ENCODE data around the gene MAP3K15.
"Not testable (repeated sequence)": the region's sequence is repeated elsewhere in the genome, so short reads cannot be mapped to it uniquely, and the experiment has no call there.

MAP3K15 gene

DNA sequence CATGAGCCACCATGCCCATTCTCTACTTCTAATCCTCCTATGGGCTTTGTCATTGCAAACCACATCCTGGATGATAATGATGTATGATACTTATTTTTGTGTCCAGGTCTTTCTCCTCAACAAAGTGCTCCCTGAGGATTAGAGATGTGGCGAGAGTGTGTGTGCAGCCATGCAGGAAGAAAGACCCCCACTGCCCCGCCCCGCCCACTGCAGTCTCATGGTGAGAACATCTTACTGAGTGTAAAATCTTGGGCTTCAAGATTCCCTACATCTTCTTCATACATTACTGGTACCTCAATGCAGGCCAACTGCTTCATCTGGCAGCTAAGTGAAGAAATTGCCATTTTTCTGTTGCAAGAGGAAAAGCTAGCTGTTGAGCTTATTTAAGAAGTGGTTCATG lies 25.9 kb upstream of the MAP3K15 start:
- Histone ChIP-seq H3K27me3 (ENCODE audit: control insufficient read depth in 2 of 2, insufficient read depth in 2 of 2, low read length in 2 of 2) (no peaks in the 10 kb centered on the region), H3K9ac (ENCODE audit: low read depth in 1 of 2, low read length in 2 of 2) (no peak overlapping the region), H3K27ac (ENCODE audit: low read depth in 2 of 2, low read length in 2 of 2) (no peak overlapping the region), H3K36me3 (ENCODE audit: control insufficient read depth in 2 of 2, insufficient read depth in 2 of 2, low read length in 2 of 2) (peaks cover 6 to 30% of the 10 kb centered on the region in 2 donors), H3K9me3 (ENCODE audit: control insufficient read depth in 2 of 2, low read length in 2 of 2) (no peaks in the 10 kb centered on the region), H3K4me3 (ENCODE audit: low read length in 2 of 2) (no peak overlapping the region), H3K4me1 (ENCODE audit: control insufficient read depth in 2 of 2, insufficient read depth in 2 of 2, low read length in 2 of 2) (no peaks in the 10 kb centered on the region)

DNA sequence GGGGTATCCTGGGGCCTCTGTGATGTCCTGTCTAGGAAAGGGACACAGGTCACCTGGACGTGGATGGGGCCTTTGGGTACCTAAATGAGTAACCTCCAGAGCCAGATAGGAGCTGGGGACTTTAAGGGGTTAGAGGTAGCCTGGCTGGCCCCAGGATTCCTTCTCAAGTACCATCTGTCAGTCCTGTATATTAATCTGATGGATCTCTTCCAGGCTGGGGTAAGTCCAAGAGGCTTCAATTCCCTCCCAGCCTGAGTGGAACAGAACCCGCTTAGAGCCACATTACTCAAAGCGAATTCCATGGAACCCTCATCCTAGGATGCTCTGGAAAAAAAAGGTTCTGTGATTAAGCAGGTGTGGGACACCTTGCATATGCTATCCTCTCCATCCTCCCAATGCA lies 24.8 kb upstream of the MAP3K15 start:
- no peaks in the 10 kb centered on the region for H3K27me3 ChIP-seq (ENCODE audit: control insufficient read depth in 2 of 2, insufficient read depth in 2 of 2, low read length in 2 of 2)
- no peak overlapping the region for H3K4me3 ChIP-seq (ENCODE audit: low read length in 2 of 2)
- no peak overlapping the region for H3K27ac ChIP-seq (ENCODE audit: low read depth in 2 of 2, low read length in 2 of 2)
- no peaks in the 10 kb centered on the region for H3K9me3 ChIP-seq (ENCODE audit: control insufficient read depth in 2 of 2, low read length in 2 of 2)
- H3K36me3 ChIP-seq (ENCODE audit: control insufficient read depth in 2 of 2, insufficient read depth in 2 of 2, low read length in 2 of 2), result peaks cover 6 to 28% of the 10 kb centered on the region in 2 donors
- H3K9ac ChIP-seq (ENCODE audit: low read depth in 1 of 2, low read length in 2 of 2), result no peak overlapping the region
- no peaks in the 10 kb centered on the region for H3K4me1 ChIP-seq (ENCODE audit: control insufficient read depth in 2 of 2, insufficient read depth in 2 of 2, low read length in 2 of 2)

DNA sequence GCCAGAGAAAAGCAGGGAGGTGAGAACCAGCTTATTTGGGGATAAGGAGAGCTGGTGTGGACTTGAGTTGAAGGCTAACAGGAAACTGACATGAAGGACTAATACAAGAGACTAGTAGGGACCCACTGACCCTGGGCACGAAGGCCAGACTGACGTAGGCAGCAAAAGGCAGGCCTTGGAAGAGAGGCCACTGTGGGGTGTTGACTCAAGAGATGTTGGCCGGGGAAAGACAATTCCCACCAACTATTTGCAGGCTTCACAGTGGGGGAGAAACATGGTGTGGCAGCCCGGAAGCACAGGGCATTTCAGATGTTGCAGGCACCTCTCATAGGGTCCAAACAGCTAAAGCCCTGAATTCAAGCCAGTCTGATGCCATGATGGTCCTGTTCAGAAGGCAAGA lies 24.4 kb upstream of the MAP3K15 start:
- Histone ChIP-seq H3K27ac (ENCODE audit: low read depth in 2 of 2, low read length in 2 of 2) (no peak overlapping the region), H3K36me3 (ENCODE audit: control insufficient read depth in 2 of 2, insufficient read depth in 2 of 2, low read length in 2 of 2) (peaks cover 6 to 28% of the 10 kb centered on the region in 2 donors), H3K27me3 (ENCODE audit: control insufficient read depth in 2 of 2, insufficient read depth in 2 of 2, low read length in 2 of 2) (no peaks in the 10 kb centered on the region), H3K9ac (ENCODE audit: low read depth in 1 of 2, low read length in 2 of 2) (no peak overlapping the region), H3K4me1 (ENCODE audit: control insufficient read depth in 2 of 2, insufficient read depth in 2 of 2, low read length in 2 of 2) (no peaks in the 10 kb centered on the region), H3K4me3 (ENCODE audit: low read length in 2 of 2) (no peak overlapping the region), H3K9me3 (ENCODE audit: control insufficient read depth in 2 of 2, low read length in 2 of 2) (no peaks in the 10 kb centered on the region)

GRCh38 chrX:19535476-19535875 lies 20.2 kb upstream of the MAP3K15 start:
- Histone ChIP-seq H3K27me3 (ENCODE audit: control insufficient read depth in 2 of 2, insufficient read depth in 2 of 2, low read length in 2 of 2) (no peaks in the 10 kb centered on the region), H3K4me1 (ENCODE audit: control insufficient read depth in 2 of 2, insufficient read depth in 2 of 2, low read length in 2 of 2) (no peaks in the 10 kb centered on the region), H3K9me3 (ENCODE audit: control insufficient read depth in 2 of 2, low read length in 2 of 2) (no peaks in the 10 kb centered on the region), H3K4me3 (ENCODE audit: low read length in 2 of 2) (no peak overlapping the region), H3K36me3 (ENCODE audit: control insufficient read depth in 2 of 2, insufficient read depth in 2 of 2, low read length in 2 of 2) (peaks cover 3 to 15% of the 10 kb centered on the region in 2 donors), H3K27ac (ENCODE audit: low read depth in 2 of 2, low read length in 2 of 2) (no peak overlapping the region), H3K9ac (ENCODE audit: low read depth in 1 of 2, low read length in 2 of 2) (no peak overlapping the region)

DNA sequence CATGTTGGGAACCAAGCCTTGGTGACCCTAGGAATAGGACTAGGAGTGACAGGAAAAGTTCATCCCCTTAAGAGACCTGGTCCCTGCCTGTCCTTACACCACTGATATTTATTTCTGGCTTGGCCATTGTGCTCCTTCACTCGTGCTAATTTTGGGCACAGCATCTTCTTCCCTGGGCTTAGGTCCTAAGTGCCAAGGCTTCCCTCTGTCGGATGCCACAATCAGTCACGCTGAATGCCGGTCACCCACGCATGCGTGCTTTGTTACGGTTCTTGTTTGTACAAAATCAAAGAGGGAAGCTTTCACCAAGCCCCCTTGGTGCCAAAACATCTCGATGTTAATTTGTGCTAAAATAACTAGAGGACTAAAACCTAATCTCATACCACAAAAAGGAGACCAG lies 17.4 kb upstream of the MAP3K15 start:
- H3K9me3 ChIP-seq (ENCODE audit: control insufficient read depth in 2 of 2, low read length in 2 of 2), result no peaks in the 10 kb centered on the region
- no peak overlapping the region for H3K4me3 ChIP-seq (ENCODE audit: low read length in 2 of 2)
- peaks cover 0 to 14% of the 10 kb centered on the region in 2 donors for H3K36me3 ChIP-seq (ENCODE audit: control insufficient read depth in 2 of 2, insufficient read depth in 2 of 2, low read length in 2 of 2)
- no peak overlapping the region for H3K27ac ChIP-seq (ENCODE audit: low read depth in 2 of 2, low read length in 2 of 2)
- no peaks in the 10 kb centered on the region for H3K27me3 ChIP-seq (ENCODE audit: control insufficient read depth in 2 of 2, insufficient read depth in 2 of 2, low read length in 2 of 2)
- H3K4me1 ChIP-seq (ENCODE audit: control insufficient read depth in 2 of 2, insufficient read depth in 2 of 2, low read length in 2 of 2), result no peaks in the 10 kb centered on the region
- H3K9ac ChIP-seq (ENCODE audit: low read depth in 1 of 2, low read length in 2 of 2), result no peak overlapping the region

- Histone ChIP-seq H3K36me3 (ENCODE audit: control insufficient read depth in 2 of 2, insufficient read depth in 2 of 2, low read length in 2 of 2) (no peaks in the 10 kb centered on the region), H3K27ac (ENCODE audit: low read depth in 2 of 2, low read length in 2 of 2) (no peak overlapping the region), H3K9ac (ENCODE audit: low read depth in 1 of 2, low read length in 2 of 2) (no peak overlapping the region), H3K27me3 (ENCODE audit: control insufficient read depth in 2 of 2, insufficient read depth in 2 of 2, low read length in 2 of 2) (peaks cover 2 to 9% of the 10 kb centered on the region in 2 donors), H3K4me1 (ENCODE audit: control insufficient read depth in 2 of 2, insufficient read depth in 2 of 2, low read length in 2 of 2) (no peaks in the 10 kb centered on the region), H3K4me3 (ENCODE audit: low read length in 2 of 2) (no peak overlapping the region), H3K9me3 (ENCODE audit: control insufficient read depth in 2 of 2, low read length in 2 of 2) (no peaks in the 10 kb centered on the region)
Measured at GRCh38 chrX:19517965-19518364, 2.7 kb upstream of the MAP3K15 start.

GRCh38 chrX:19515615-19516105 lies 352 bp upstream of the MAP3K15 start:
- H3K4me3 ChIP-seq (ENCODE audit: low read length in 2 of 2), result no peak overlapping the region
- no peaks in the 10 kb centered on the region for H3K9me3 ChIP-seq (ENCODE audit: control insufficient read depth in 2 of 2, low read length in 2 of 2)
- no peak overlapping the region for H3K9ac ChIP-seq (ENCODE audit: low read depth in 1 of 2, low read length in 2 of 2)
- H3K36me3 ChIP-seq (ENCODE audit: control insufficient read depth in 2 of 2, insufficient read depth in 2 of 2, low read length in 2 of 2), result no peaks in the 10 kb centered on the region
- H3K27me3 ChIP-seq (ENCODE audit: control insufficient read depth in 2 of 2, insufficient read depth in 2 of 2, low read length in 2 of 2), result peaks cover 2 to 9% of the 10 kb centered on the region in 2 donors
- no peaks in the 10 kb centered on the region for H3K4me1 ChIP-seq (ENCODE audit: control insufficient read depth in 2 of 2, insufficient read depth in 2 of 2, low read length in 2 of 2)
- H3K27ac ChIP-seq (ENCODE audit: low read depth in 2 of 2, low read length in 2 of 2), result no peak overlapping the region

DNA sequence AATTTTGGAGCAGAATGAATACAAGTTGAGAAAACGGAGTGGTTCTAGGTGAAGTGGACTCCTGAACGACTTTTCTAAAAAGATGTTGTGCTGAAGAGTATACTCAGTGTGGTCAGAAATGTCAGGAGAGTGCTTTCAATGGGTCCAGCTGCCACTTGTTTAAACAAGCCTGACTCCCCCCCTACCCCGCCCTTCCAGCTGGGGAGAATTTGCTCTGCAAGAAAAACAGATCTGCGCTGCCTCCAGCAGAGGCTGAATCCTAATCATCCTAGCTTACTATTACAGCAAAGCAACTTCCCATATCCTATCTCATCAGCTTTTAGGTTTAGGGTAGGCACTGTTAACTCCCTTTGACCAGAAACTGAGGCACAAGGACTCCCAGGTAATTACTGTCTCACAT lies 1.9 kb downstream of the MAP3K15 start:
- Histone ChIP-seq H3K27me3 (ENCODE audit: control insufficient read depth in 2 of 2, insufficient read depth in 2 of 2, low read length in 2 of 2) (peaks cover 0 to 9% of the 10 kb centered on the region in 2 donors), H3K9ac (ENCODE audit: low read depth in 1 of 2, low read length in 2 of 2) (no peak overlapping the region), H3K4me3 (ENCODE audit: low read length in 2 of 2) (no peak overlapping the region)

GRCh38 chrX:19512961-19513360 lies 2.3 kb downstream of the MAP3K15 start:
- no peaks in the 10 kb centered on the region for H3K9me3 ChIP-seq (ENCODE audit: control insufficient read depth in 2 of 2, low read length in 2 of 2)
- no peaks in the 10 kb centered on the region for H3K4me1 ChIP-seq (ENCODE audit: control insufficient read depth in 2 of 2, insufficient read depth in 2 of 2, low read length in 2 of 2)

More for the DNA sequence above, 1.9 kb downstream of the MAP3K15 start:
- Histone ChIP-seq H3K9me3 (ENCODE audit: control insufficient read depth in 2 of 2, low read length in 2 of 2) (no peaks in the 10 kb centered on the region), H3K4me1 (ENCODE audit: control insufficient read depth in 2 of 2, insufficient read depth in 2 of 2, low read length in 2 of 2) (no peaks in the 10 kb centered on the region), H3K27ac (ENCODE audit: low read depth in 2 of 2, low read length in 2 of 2) (no peak overlapping the region), H3K36me3 (ENCODE audit: control insufficient read depth in 2 of 2, insufficient read depth in 2 of 2, low read length in 2 of 2) (no peaks in the 10 kb centered on the region)

GRCh38 chrX:19512359-19512758 lies 2.9 kb downstream of the MAP3K15 start:
- H3K27me3 ChIP-seq (ENCODE audit: control insufficient read depth in 2 of 2, insufficient read depth in 2 of 2, low read length in 2 of 2), result peaks cover 0 to 9% of the 10 kb centered on the region in 2 donors

More at GRCh38 chrX:19512961-19513360, 2.3 kb downstream of the MAP3K15 start:
- no peak overlapping the region for H3K9ac ChIP-seq (ENCODE audit: low read depth in 1 of 2, low read length in 2 of 2)
- H3K27ac ChIP-seq (ENCODE audit: low read depth in 2 of 2, low read length in 2 of 2), result no peak overlapping the region
- no peak overlapping the region for H3K4me3 ChIP-seq (ENCODE audit: low read length in 2 of 2)
- H3K36me3 ChIP-seq (ENCODE audit: control insufficient read depth in 2 of 2, insufficient read depth in 2 of 2, low read length in 2 of 2), result no peaks in the 10 kb centered on the region
- H3K27me3 ChIP-seq (ENCODE audit: control insufficient read depth in 2 of 2, insufficient read depth in 2 of 2, low read length in 2 of 2), result peaks cover 0 to 9% of the 10 kb centered on the region in 2 donors

GRCh38 chrX:19511796-19512195 lies 3.5 kb downstream of the MAP3K15 start:
- not testable (repeated sequence) for H3K27me3 ChIP-seq (ENCODE audit: control insufficient read depth in 2 of 2, insufficient read depth in 2 of 2, low read length in 2 of 2); H3K36me3 ChIP-seq (ENCODE audit: control insufficient read depth in 2 of 2, insufficient read depth in 2 of 2, low read length in 2 of 2); H3K9me3 ChIP-seq (ENCODE audit: control insufficient read depth in 2 of 2, low read length in 2 of 2)

More at GRCh38 chrX:19512359-19512758, 2.9 kb downstream of the MAP3K15 start:
- Histone ChIP-seq H3K9me3 (ENCODE audit: control insufficient read depth in 2 of 2, low read length in 2 of 2) (no peaks in the 10 kb centered on the region), H3K4me1 (ENCODE audit: control insufficient read depth in 2 of 2, insufficient read depth in 2 of 2, low read length in 2 of 2) (no peaks in the 10 kb centered on the region), H3K9ac (ENCODE audit: low read depth in 1 of 2, low read length in 2 of 2) (no peak overlapping the region), H3K27ac (ENCODE audit: low read depth in 2 of 2, low read length in 2 of 2) (no peak overlapping the region), H3K36me3 (ENCODE audit: control insufficient read depth in 2 of 2, insufficient read depth in 2 of 2, low read length in 2 of 2) (no peaks in the 10 kb centered on the region), H3K4me3 (ENCODE audit: low read length in 2 of 2) (no peak overlapping the region)

More at GRCh38 chrX:19511796-19512195, 3.5 kb downstream of the MAP3K15 start:
- H3K9ac ChIP-seq (ENCODE audit: low read depth in 1 of 2, low read length in 2 of 2); H3K4me1 ChIP-seq (ENCODE audit: control insufficient read depth in 2 of 2, insufficient read depth in 2 of 2, low read length in 2 of 2); H3K4me3 ChIP-seq (ENCODE audit: low read length in 2 of 2); H3K27ac ChIP-seq (ENCODE audit: low read depth in 2 of 2, low read length in 2 of 2): not testable (repeated sequence)

Data from mucosa of rectum (tissue), 2 donors.